Breast epithelium (tissue), 4 donors: Measurements from ENCODE around the gene ZNF423. TPM values are rescaled to one million over a fixed set of nuclear protein-coding genes. Genes with fewer than 3 reads are reported as not detected.

Experiments
- DNase-seq, 2 donors: peaks; one replicate each; pipeline ENCODE4 v3.0.0-alpha.2; 2019; ENCODE audit warnings: low spot score in 2 of 2
- H3K27ac ChIP-seq, 2 donors: fragments of 200-600 bp; sonication (generic) in 1 of 2; one replicate each; pipeline ENCODE4 v1.5.1; 2016 to 2019; ENCODE audit warnings: mild to moderate bottlenecking in 1 of 2
- H3K27me3 ChIP-seq, 2 donors: fragments of 200-600 bp; sonication (generic) in 1 of 2; one replicate each; pipeline versions ENCODE4 v1.5.1 to v1.6.0; 2017 to 2019; ENCODE audit warnings: control low read depth in 1 of 2, mild to moderate bottlenecking in 1 of 2
- H3K36me3 ChIP-seq: fragments of 200-600 bp; one replicate; pipeline ENCODE4 v1.5.1; 2019
- H3K4me1 ChIP-seq, 2 donors: fragments of 200-600 bp; sonication (generic); one replicate each; pipeline ENCODE4 v1.5.1; 2016 to 2019; ENCODE audit warnings: control low read depth in 1 of 2
- H3K4me3 ChIP-seq, 3 donors: fragments of 200-600 bp; sonication (generic); 1 replicate in 2 of 3; 2 replicates in 1 of 3; pipeline ENCODE4 v1.5.1; 2016 to 2019; ENCODE audit warnings: mild to moderate bottlenecking in 3 of 3, moderate library complexity in 2 of 3
- H3K9me3 ChIP-seq, 2 donors: fragments of 200-600 bp; sonication (generic) in 1 of 2; one replicate each; pipeline ENCODE4 v1.5.1; 2016 to 2019; ENCODE audit warnings: control low read depth in 1 of 2
- POLR2A ChIP-seq: fragments of 450-650 bp; IDR thresholded peaks from one replicate; pipeline ENCODE4 v1.6.1; 2016; ENCODE audit warnings: antibody characterized with exemption, mild to moderate bottlenecking, moderate library complexity
- POLR2AphosphoS5 ChIP-seq, 3 donors: sonication (generic); formaldehyde crosslinking; IDR thresholded peaks; one replicate each; pipeline ENCODE4 v1.6.1; 2017; ENCODE audit warnings: antibody characterized with exemption in 3 of 3
- intact Hi-C: fragments of 100-400 bp; cut with DNase I; formaldehyde crosslinking; loops from one replicate; pipeline ENCODE4 v1.15.1; 2023; ENCODE audit warnings: low total_unique reads
- total RNA-seq, 3 donors: library from RNA; depleted of rRNA; stranded (reverse); fragments of >200 nt; gene quantifications; one replicate each; pipeline ENCODE4 v1.1.0, GENCODE V29; 2016
- TF ChIP-seq, protein P1 (sequence below), 3 donors: fragments of 450-650 bp; IDR thresholded peaks; one replicate each; pipeline ENCODE4 v1.5.1; 2016 to 2017; ENCODE audit warnings: antibody characterized with exemption in 3 of 3, mild to moderate bottlenecking in 3 of 3, moderate library complexity in 3 of 3

Gene ZNF423
- total RNA-seq, 3 donors from 2014 or later = 4.7 to 8.0 (median 5.9) TPM

DNA sequence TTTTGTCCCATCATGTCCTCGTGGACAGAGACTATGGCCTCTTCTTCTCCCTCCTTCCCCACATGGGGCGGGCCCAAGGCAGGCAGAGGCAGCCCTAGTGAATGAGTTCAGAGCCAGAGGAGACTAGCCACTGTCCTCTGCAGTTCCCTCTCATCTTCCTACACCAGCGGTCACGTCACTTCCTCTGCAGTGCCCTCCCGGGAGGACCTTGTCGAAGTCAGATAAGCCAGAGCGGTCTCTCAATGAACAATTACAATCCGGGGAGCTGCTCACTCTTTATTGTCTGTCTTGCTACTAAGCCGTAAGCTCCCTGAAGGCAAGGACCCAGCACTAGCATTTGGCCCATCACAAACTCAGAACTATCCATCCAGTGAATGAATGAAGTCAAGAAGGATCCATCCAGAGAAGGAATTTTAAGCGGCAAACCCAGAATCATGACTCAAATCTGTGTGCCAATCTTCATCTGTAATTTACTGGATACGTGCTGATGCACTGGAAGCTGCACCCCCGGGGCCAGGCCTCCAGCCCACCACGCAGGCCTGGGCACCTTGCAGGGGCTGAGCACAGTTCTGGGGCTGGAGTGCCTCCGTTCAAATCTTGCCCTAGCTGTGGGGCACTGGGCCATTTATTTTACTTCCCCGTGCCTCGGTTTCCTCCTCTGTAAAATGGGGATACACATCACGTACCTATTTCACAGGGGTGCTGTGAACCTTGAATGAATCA, 18.1 kb downstream of the ZNF423 start:
- H3K27ac ChIP-seq = peak overlapping the region; percentile 67 to 89
- H3K27me3 ChIP-seq = no peaks in the 10 kb centered on the region
- intact Hi-C loops = no loop called here
- H3K36me3 ChIP-seq = no peaks in the 10 kb centered on the region
- no peak for DNase-seq
- TF ChIP-seq, protein P1, sequence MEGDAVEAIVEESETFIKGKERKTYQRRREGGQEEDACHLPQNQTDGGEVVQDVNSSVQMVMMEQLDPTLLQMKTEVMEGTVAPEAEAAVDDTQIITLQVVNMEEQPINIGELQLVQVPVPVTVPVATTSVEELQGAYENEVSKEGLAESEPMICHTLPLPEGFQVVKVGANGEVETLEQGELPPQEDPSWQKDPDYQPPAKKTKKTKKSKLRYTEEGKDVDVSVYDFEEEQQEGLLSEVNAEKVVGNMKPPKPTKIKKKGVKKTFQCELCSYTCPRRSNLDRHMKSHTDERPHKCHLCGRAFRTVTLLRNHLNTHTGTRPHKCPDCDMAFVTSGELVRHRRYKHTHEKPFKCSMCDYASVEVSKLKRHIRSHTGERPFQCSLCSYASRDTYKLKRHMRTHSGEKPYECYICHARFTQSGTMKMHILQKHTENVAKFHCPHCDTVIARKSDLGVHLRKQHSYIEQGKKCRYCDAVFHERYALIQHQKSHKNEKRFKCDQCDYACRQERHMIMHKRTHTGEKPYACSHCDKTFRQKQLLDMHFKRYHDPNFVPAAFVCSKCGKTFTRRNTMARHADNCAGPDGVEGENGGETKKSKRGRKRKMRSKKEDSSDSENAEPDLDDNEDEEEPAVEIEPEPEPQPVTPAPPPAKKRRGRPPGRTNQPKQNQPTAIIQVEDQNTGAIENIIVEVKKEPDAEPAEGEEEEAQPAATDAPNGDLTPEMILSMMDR (IDR thresholded peaks at IDR 0.05) = no peak
- TF ChIP-seq POLR2AphosphoS5 (IDR thresholded peaks at IDR 0.05) = no peak
- no peak for TF ChIP-seq POLR2A
- peak overlapping the region in 2 of 3 donors; percentile 49 to 66 for H3K4me3 ChIP-seq
- no peaks in the 10 kb centered on the region for H3K9me3 ChIP-seq
- H3K4me1 ChIP-seq = peaks cover 0 to 6% of the 10 kb centered on the region in 2 donors

DNA sequence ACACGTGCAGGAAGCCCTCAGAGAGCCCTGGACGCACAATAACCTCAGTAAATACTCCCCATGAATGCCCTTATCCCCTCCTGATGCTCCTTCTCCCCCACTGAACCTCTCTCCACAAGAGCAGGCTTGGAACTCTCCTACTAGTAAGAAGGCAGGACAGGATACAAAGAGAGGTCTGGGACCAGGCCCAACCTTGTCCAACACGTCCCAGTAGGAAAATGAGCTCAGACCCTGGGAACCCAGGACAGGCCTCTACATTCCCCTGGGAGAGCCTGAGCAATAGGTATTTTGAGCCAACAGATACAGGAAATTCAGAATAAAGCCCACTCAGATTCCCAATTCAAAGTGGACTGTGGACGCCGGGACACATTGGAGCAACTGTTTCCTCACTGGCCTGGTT, 19.2 kb downstream of the ZNF423 start:
- Histone ChIP-seq H3K4me1 (peaks cover 0 to 6% of the 10 kb centered on the region in 2 donors), H3K9me3 (no peaks in the 10 kb centered on the region), H3K36me3 (no peaks in the 10 kb centered on the region), H3K27ac (peak overlapping the region in 1 of 2 donors; percentile 89), H3K4me3 (no peak overlapping the region), H3K27me3 (no peaks in the 10 kb centered on the region)
- TF ChIP-seq POLR2AphosphoS5 (IDR thresholded peaks at IDR 0.05) = no peak
- TF ChIP-seq, protein P1 (IDR thresholded peaks at IDR 0.05) = no peak
- TF ChIP-seq POLR2A = no peak
- DNase-seq = no peak
- intact Hi-C loops = no loop called here

DNA sequence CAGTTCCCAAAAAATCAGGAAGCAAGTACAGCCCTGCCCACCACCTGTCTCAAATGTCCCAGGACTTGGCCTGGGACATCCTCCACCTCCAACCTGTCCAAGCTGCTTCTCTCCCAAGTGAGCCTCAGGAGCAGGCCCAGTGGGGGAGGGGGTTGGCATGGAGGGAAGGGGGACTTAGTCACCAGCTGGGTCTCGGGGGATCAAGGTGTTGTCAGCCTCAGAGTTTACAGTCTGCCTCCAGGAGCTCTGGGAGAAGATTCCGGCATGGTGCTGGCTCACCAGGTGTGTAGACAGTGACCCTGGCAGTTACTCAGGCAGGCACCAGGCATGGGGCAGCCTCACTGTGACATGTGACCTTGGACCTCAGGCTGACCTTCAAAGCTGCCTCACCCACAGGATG, 19.7 kb downstream of the ZNF423 start:
- Histone ChIP-seq H3K4me1 (peaks cover 0 to 6% of the 10 kb centered on the region in 2 donors), H3K36me3 (no peaks in the 10 kb centered on the region), H3K4me3 (no peak overlapping the region), H3K27ac (peak overlapping the region in 1 of 2 donors; percentile 89), H3K9me3 (no peaks in the 10 kb centered on the region), H3K27me3 (no peaks in the 10 kb centered on the region)
- intact Hi-C loops = no loop called here
- TF ChIP-seq POLR2AphosphoS5 (IDR thresholded peaks at IDR 0.05) (no peak), POLR2A (no peak)
- TF ChIP-seq, protein P1 (IDR thresholded peaks at IDR 0.05) = no peak
- DNase-seq = no peak

DNA sequence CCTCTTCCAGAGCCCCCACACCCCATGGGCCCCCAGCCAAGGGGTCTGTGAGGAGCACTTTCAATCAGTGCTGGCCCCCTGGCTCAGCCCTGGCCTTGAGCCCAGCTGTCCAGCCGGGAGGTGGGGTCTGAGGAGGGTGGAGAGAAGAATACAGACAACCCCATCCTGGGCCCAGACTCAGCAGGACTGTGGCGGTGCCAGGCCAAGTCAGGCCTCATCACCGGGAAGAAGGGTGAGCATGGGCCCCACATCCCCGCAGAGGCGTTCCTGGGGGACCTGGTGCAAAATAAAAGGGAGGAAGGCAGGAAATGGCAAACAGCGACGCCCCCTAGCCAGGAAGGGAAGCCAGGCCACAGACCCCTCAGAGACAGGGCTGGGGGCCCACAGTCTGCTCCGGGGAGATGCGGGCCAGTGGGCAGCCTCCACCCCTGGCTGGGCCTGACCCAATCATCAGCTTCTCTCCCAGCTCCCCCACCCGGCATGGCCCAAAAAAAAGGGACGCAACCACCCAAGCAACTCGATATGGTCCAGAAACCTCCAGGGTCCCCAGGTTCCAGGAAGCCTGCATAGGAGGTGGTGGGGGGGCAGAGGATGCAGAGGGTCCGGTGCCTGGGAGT, 20.6 kb downstream of the ZNF423 start:
- TF ChIP-seq POLR2AphosphoS5 (IDR thresholded peaks at IDR 0.05) (no peak), POLR2A (no peak)
- TF ChIP-seq, protein P1 (IDR thresholded peaks at IDR 0.05) = no peak
- no peak for DNase-seq
- peaks cover 0 to 6% of the 10 kb centered on the region in 2 donors for H3K4me1 ChIP-seq
- H3K9me3 ChIP-seq = no peaks in the 10 kb centered on the region
- intact Hi-C loops = no loop called here
- H3K4me3 ChIP-seq = peak overlapping the region in 1 of 3 donors; percentile 34
- H3K27ac ChIP-seq = peak overlapping the region; percentile 73 to 89
- H3K27me3 ChIP-seq = no peaks in the 10 kb centered on the region
- no peaks in the 10 kb centered on the region for H3K36me3 ChIP-seq

DNA sequence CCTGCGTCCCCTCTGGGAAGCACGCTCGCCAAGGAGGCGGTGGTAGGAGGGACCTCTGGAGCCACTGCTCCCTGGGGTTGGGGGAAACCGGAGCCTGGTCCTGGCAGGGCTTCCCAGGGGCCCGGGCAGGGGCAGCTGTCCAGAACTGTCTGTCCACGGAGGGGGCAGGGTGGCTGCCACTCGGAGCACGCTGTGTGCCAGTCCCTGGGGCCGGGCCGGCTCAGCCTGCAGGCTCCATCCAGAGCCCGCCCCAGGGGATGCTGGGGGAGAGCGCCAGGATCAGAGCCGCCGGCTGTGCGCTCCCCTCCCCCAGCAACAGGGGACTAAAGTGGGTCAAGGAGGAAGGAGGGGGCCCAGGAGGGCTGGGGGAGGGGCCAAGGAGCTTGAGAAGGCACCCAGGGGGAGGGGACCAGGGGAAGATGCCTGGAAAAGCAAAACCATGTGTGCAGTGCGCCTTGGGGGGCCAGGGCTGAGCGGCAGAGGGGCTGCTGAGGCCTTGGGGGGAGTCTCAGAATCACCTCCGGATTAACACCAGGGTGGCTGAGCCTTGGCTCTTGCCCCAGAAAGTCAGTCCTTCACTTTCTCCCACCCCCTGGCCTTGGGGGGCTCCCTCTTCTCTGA, 21.3 kb downstream of the ZNF423 start:
- TF ChIP-seq, protein P1 (IDR thresholded peaks at IDR 0.05) = no peak
- TF ChIP-seq POLR2AphosphoS5 (IDR thresholded peaks at IDR 0.05) = no peak
- TF ChIP-seq POLR2A = no peak
- peaks cover 0 to 6% of the 10 kb centered on the region in 2 donors for H3K4me1 ChIP-seq
- H3K27ac ChIP-seq = peak overlapping the region; percentile 73 to 89
- DNase-seq = no peak
- intact Hi-C loops = no loop called here
- H3K4me3 ChIP-seq = peak overlapping the region in 1 of 3 donors; percentile 34
- no peaks in the 10 kb centered on the region for H3K27me3 ChIP-seq
- no peaks in the 10 kb centered on the region for H3K36me3 ChIP-seq
- H3K9me3 ChIP-seq = no peaks in the 10 kb centered on the region
